Nephron progenitor cell (in vitro differentiated cells): ENCODE results near the gene PTBP2.
"Not testable (repeated sequence)": the region's sequence is repeated elsewhere in the genome, so short reads cannot be mapped to it uniquely, and the experiment has no call there.

Experiments used
- DNase-seq: peaks from one replicate; pipeline ENCODE4 v3.0.0; 2021
- H3K27ac Mint-ChIP-seq: 2 replicates; pipeline ENCODE4 v1.8.0; 2021; ENCODE audit warnings: mild to moderate bottlenecking, moderate library complexity, mixed read lengths
- H3K27me3 Mint-ChIP-seq: 2 replicates; pipeline ENCODE4 v1.8.0; 2021; ENCODE audit warnings: mild to moderate bottlenecking, low read depth, mixed read lengths; ENCODE audit not compliant: poor library complexity
- H3K36me3 Mint-ChIP-seq: 2 replicates; pipeline ENCODE4 v1.8.0; 2021; ENCODE audit warnings: low read depth, mixed read lengths
- H3K4me1 Mint-ChIP-seq: 2 replicates; pipeline ENCODE4 v1.8.0; 2021; ENCODE audit warnings: mixed read lengths
- H3K4me3 Mint-ChIP-seq: 2 replicates; pipeline ENCODE4 v1.8.0; 2021; ENCODE audit warnings: mild to moderate bottlenecking, moderate library complexity, mixed read lengths
- H3K9me3 Mint-ChIP-seq: 2 replicates; pipeline ENCODE4 v1.8.0; 2021; ENCODE audit warnings: mild to moderate bottlenecking, moderate library complexity, mixed read lengths
- CTCF ChIP-seq: fragments of 200-600 bp; sonication (generic); IDR thresholded peaks from 2 replicates; pipeline ENCODE4 v1.5.0; 2021; ENCODE audit warnings: antibody characterized with exemption

PTBP2 gene

DNA sequence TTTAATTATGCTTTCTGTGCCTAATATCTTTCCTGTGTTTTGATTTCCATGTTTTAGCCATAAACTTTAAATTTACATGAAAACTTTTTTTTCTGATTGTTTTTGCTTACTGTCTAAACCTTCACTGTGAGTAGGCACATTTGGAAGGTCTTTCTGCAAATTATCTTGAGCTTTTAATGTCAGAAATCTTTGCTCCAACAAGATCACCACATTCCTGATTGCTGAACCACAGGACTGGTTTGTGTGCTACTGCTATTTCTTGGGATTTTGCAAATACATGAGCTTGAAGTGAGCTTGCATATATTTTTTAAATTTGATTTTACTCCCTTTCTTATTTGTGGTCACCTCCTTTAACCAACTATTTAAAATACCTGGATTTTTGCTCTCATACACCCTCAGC, 61.3 kb downstream of the PTBP2 start:
- peaks cover 57% of the 10 kb centered on the region for H3K36me3 Mint-ChIP-seq
- no peak for DNase-seq
- H3K4me1 Mint-ChIP-seq, result no peaks in the 10 kb centered on the region
- no peaks in the 10 kb centered on the region for H3K27me3 Mint-ChIP-seq
- no peak for TF ChIP-seq CTCF
- H3K9me3 Mint-ChIP-seq, result no peaks in the 10 kb centered on the region
- peak overlapping the region; percentile 41 for H3K27ac Mint-ChIP-seq
- H3K4me3 Mint-ChIP-seq, result no peak overlapping the region

DNA sequence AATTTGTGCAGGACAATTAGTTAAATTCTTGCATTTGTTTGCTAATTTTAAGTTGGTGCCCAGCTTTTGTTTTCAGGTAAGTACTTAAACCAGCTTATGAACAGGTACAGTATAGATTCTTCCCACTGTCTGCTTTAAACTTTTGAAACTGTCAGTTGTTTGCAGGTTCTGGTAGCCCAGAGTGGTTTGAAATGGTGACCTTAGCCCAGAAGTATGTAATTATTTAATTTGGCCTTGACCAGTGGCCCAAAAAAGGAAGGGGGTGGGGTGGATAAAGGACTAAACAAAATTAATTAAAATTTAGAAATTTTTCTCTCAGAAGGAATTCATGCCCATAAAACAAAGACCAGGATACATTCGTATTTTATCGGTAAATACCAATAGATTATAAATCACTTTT, 69.0 kb downstream of the PTBP2 start:
- no peak for DNase-seq
- Mint-ChIP-seq H3K36me3 (peaks cover 20% of the 10 kb centered on the region), H3K9me3 (no peaks in the 10 kb centered on the region), H3K27ac (no peak overlapping the region), H3K4me1 (no peaks in the 10 kb centered on the region), H3K4me3 (no peak overlapping the region), H3K27me3 (no peaks in the 10 kb centered on the region)
- TF ChIP-seq CTCF, result no peak

DNA sequence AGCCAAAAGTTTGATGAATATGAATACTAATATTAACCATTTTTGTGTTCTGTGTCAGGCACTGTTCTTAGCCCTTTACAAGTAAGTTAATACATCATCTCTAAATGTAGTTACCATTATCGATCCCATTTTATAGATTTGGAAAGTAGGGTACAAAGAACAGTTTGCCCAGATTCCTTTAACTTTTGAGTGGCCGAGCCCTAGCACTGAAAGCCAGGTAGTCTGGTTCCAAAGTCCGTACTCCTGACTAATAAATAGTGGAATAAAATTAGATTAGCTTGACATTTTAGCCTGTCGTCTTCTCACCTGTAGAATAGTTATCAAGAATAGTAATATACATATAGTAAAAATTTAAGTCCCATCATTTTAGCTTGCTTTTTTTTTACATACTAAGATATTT, 70.6 kb downstream of the PTBP2 start:
- no peaks in the 10 kb centered on the region for H3K4me1 Mint-ChIP-seq
- no peaks in the 10 kb centered on the region for H3K27me3 Mint-ChIP-seq
- H3K36me3 Mint-ChIP-seq, result peaks cover 3% of the 10 kb centered on the region
- H3K27ac Mint-ChIP-seq, result no peak overlapping the region
- DNase-seq, result no peak
- no peak for TF ChIP-seq CTCF
- peaks cover 5% of the 10 kb centered on the region for H3K9me3 Mint-ChIP-seq
- H3K4me3 Mint-ChIP-seq, result no peak overlapping the region

DNA sequence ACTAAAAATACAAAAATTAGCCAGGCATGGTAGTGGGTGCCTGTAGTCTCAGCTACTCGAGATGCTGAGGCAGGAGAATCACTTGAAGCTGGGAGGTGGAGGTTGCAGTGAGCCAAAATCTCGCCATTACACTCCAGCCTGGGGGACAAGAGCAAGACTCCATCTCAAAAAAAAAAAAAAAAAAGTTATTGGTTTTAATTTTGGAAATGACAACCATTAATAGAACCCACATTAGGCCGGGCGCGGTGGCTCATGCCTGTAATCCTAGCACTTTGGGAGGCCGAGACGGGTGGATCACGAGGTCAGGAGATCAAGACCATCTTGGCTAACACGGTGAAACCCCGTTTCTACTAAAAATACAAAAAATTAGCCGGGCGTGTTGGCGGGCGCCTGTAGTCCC, 80.1 kb downstream of the PTBP2 start:
- not testable (repeated sequence) for H3K27ac Mint-ChIP-seq, H3K4me1 Mint-ChIP-seq, DNase-seq, H3K4me3 Mint-ChIP-seq, H3K27me3 Mint-ChIP-seq, H3K9me3 Mint-ChIP-seq
- H3K36me3 Mint-ChIP-seq, result peaks cover 70% of the 10 kb centered on the region

DNA sequence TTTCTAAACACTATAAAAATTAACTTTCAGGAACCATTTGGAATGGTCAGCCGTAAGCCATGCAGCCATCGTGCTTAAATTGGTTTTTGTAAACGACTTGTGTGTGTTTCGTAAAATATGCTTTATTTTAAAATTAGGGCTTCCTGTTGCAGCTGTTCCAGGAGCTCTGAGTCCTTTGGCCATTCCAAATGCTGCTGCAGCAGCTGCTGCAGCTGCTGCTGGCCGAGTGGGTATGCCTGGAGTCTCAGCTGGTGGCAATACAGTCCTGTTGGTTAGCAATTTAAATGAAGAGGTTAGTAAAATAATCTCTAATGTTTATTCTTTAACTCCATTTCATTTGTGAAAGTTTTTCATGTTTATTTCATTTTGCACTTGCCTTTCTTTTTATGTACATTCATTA, 83.1 kb downstream of the PTBP2 start:
- no peaks in the 10 kb centered on the region for H3K27me3 Mint-ChIP-seq
- no peak for TF ChIP-seq CTCF
- H3K4me1 Mint-ChIP-seq, result peaks cover 6% of the 10 kb centered on the region
- H3K4me3 Mint-ChIP-seq, result no peak overlapping the region
- peaks cover 72% of the 10 kb centered on the region for H3K36me3 Mint-ChIP-seq
- H3K9me3 Mint-ChIP-seq, result no peaks in the 10 kb centered on the region
- H3K27ac Mint-ChIP-seq, result no peak overlapping the region
- DNase-seq, result no peak

GRCh38 chr1:96808191-96808590, 86.6 kb downstream of the PTBP2 start:
- Mint-ChIP-seq H3K36me3 (peaks cover 79% of the 10 kb centered on the region), H3K4me3 (no peak overlapping the region), H3K4me1 (peaks cover 6% of the 10 kb centered on the region), H3K27ac (no peak overlapping the region), H3K9me3 (no peaks in the 10 kb centered on the region), H3K27me3 (no peaks in the 10 kb centered on the region)
- no peak for DNase-seq
- TF ChIP-seq CTCF, result no peak
